Astrocyte of the cerebellum (primary cell): Measurements from ENCODE around the gene IQGAP3.

ENCODE experiments used
- DNase-seq: peaks from one replicate; pipeline ENCODE4 v3.0.0-alpha.2; 2011; ENCODE audit warnings: low read depth
- H3K4me3 ChIP-seq: 2 replicates; pipeline ENCODE4 v1.5.1; 2011; ENCODE audit warnings: mild to moderate bottlenecking, low read depth, low read length, moderate library complexity
- CTCF ChIP-seq: IDR thresholded peaks from 2 replicates; pipeline ENCODE4 v1.5.1; 2012; ENCODE audit warnings: low read length, low read depth, moderate library complexity, mild to moderate bottlenecking; ENCODE audit errors: missing control alignments
- in situ Hi-C: cut with HindIII; loops from 2 replicates; pipeline ENCODE4 v1.10.0; 2017; ENCODE audit warnings: low sequenced_read_pairs

IQGAP3 gene

GRCh38 chr1:156599811-156600210 lies 27.4 kb upstream of the IQGAP3 start:
- DNase-seq: no peak
- no peak for TF ChIP-seq CTCF
- no peak overlapping the region for H3K4me3 ChIP-seq
- in situ Hi-C loops: no loop called here

- DNase-seq: no peak
- no peak for TF ChIP-seq CTCF
- no peak overlapping the region for H3K4me3 ChIP-seq
- in situ Hi-C loops: no loop called here
These were observed 26.5 kb upstream of the IQGAP3 start for GRCh38 chr1:156598731-156599432.

GRCh38 chr1:156598125-156598524 lies 25.8 kb upstream of the IQGAP3 start:
- in situ Hi-C loops: no loop called here
- no peak for DNase-seq
- H3K4me3 ChIP-seq: no peak overlapping the region
- TF ChIP-seq CTCF: no peak

- no peak for TF ChIP-seq CTCF
- DNase-seq: no peak
- in situ Hi-C loops: no loop called here
- H3K4me3 ChIP-seq: no peak overlapping the region
These were observed 24.1 kb upstream of the IQGAP3 start for GRCh38 chr1:156596426-156596825.

GRCh38 chr1:156595016-156595415 lies 22.7 kb upstream of the IQGAP3 start:
- H3K4me3 ChIP-seq: no peak overlapping the region
- DNase-seq: no peak
- in situ Hi-C loops: no loop called here
- no peak for TF ChIP-seq CTCF

- H3K4me3 ChIP-seq: no peak overlapping the region
- no peak for DNase-seq
- TF ChIP-seq CTCF: no peak
- in situ Hi-C loops: no loop called here
These were observed 21.8 kb upstream of the IQGAP3 start for GRCh38 chr1:156594190-156594589.
